ENCODE results near the gene MGP.

- TF ChIP-seq CTCF (IDR thresholded peaks at IDR 0.05) = no peak
- no peak for TF ChIP-seq POLR2A (IDR thresholded peaks at IDR 0.05)
Observed at GRCh38 chr12:14878488-14878887, 7.2 kb downstream of the MGP start.
